Measurements from ENCODE around the gene SFRP2.

Gene SFRP2

DNA sequence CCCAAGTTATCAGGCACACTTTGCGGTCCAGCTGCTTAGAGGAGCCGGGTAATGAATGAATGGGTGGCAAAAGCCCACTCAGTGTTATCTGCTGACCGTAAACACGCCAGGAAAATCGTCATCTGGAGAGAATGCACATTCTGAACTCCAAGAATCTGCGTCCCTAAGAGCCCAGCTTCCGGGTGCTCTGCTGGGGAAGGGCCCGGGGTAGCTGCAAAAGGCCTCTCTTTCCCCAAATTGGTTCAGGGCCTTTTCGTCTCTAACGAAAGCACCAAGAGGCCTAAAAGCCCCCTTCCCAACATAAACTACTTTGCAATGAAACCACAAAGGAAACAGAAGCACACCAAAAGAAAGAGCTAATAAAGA, 1.6 kb upstream of the SFRP2 start:
- Mint-ChIP-seq H3K27me3 (peaks cover 88 to 99% of the 10 kb centered on the region in 2 donors), H3K36me3 (ENCODE audit: insufficient read depth) (no peaks in the 10 kb centered on the region), H3K27ac (no peak overlapping the region), H3K4me1 (ENCODE audit: low read depth in 2 of 2) (peaks cover 7 to 23% of the 10 kb centered on the region in 2 donors), H3K9me3 (no peaks in the 10 kb centered on the region), H3K4me3 (peak overlapping the region in 1 of 2 donors; percentile 33)
- DNase-seq (no peak), ATAC-seq (replicated peaks) (no peak)

DNA sequence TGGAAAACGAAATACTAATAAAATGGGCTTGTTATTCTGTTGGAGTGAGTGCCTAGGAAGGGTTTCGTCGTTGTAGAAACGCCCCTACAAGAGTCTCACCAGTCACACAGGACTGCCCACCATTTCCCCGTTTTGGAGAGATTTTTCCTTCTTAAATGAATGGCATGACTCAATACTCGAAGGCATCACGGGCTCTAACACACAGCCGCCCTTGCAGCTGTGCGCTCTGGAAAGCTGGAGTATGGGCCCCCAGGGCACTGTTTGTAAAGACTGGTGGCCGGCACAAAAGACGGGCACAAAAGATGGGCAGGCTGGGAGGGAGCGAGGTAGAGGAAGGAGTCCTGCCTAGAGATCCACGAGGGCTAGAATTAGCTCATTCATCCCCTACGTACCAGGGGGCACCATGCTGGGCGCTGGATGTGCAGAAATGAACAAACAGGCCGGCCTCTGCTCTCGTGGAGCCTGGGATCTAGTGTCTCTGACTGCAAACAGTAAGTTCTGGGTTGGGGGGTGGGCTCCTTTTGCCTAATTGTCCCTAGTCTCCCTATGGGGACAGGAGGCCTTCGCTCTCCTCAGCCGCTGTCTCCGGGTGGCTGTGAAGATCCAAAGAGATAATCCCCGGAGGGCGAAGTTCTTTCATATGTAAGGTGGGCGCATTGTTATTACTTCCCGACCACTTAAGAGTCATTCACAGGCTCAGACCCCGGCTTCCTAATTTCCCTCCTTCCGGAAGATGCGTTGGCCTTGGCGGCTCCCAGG, 1.0 kb upstream of the SFRP2 start:
- peaks cover 7 to 23% of the 10 kb centered on the region in 2 donors for H3K4me1 Mint-ChIP-seq (ENCODE audit: low read depth in 2 of 2)
- ATAC-seq (replicated peaks) (no peak), DNase-seq (no peak)
- no peaks in the 10 kb centered on the region for H3K36me3 Mint-ChIP-seq (ENCODE audit: insufficient read depth)
- peak overlapping the region in 1 of 2 donors; percentile 33 for H3K4me3 Mint-ChIP-seq
- no peaks in the 10 kb centered on the region for H3K9me3 Mint-ChIP-seq
- no peak overlapping the region for H3K27ac Mint-ChIP-seq
- H3K27me3 Mint-ChIP-seq = peaks cover 82 to 96% of the 10 kb centered on the region in 2 donors

DNA sequence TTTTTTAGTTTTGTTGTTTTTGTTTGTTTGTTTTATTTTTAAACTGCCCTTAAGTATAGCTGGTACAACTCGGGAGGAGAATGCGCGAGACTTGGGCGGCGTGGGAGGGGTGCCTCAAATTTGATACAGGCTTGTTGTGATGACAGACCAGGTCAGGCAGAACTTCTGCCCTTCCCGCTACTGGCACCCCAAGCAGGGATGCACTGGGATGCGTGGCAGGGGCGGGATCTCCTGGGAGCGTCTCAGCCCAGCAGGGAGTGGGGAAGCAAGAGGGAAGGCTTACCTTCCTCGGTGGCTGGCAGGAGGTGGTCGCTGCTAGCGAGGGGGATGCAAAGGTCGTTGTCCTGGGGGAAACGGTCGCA, 851 bp downstream of the SFRP2 start:
- Mint-ChIP-seq H3K27ac (no peak overlapping the region), H3K4me3 (peak overlapping the region; percentile 18 to 69), H3K27me3 (peaks cover 80 to 97% of the 10 kb centered on the region in 2 donors), H3K36me3 (ENCODE audit: insufficient read depth) (no peaks in the 10 kb centered on the region), H3K9me3 (no peaks in the 10 kb centered on the region), H3K4me1 (ENCODE audit: low read depth in 2 of 2) (peaks cover 7 to 23% of the 10 kb centered on the region in 2 donors)
- no peak for ATAC-seq (replicated peaks)
- no peak for DNase-seq

DNA sequence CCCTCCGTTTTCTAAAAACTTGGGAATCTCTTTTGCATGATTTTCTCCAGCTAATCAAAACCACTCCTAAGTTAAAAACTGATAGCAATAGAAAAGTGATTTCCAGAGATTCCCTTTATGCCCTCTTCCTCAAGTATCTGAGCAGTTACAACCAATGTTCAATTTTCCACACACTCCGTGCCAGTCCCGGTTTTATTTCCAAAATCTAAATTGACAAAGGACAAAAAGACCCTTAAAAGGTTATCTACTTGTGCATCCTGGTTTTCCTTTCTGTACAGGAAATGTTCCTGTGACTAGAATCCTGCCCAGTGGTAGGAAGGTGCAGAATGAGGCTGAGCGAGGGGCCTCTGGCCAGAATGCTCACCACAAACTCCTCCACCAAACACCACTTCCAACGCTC, 1.3 kb downstream of the SFRP2 start:
- Mint-ChIP-seq H3K4me3 (peak overlapping the region in 1 of 2 donors; percentile 69), H3K9me3 (no peaks in the 10 kb centered on the region), H3K4me1 (ENCODE audit: low read depth in 2 of 2) (peaks cover 7 to 22% of the 10 kb centered on the region in 2 donors), H3K27me3 (peaks cover 77 to 97% of the 10 kb centered on the region in 2 donors), H3K27ac (no peak overlapping the region), H3K36me3 (ENCODE audit: insufficient read depth) (no peaks in the 10 kb centered on the region)
- ATAC-seq (replicated peaks) (no peak), DNase-seq (no peak)

DNA sequence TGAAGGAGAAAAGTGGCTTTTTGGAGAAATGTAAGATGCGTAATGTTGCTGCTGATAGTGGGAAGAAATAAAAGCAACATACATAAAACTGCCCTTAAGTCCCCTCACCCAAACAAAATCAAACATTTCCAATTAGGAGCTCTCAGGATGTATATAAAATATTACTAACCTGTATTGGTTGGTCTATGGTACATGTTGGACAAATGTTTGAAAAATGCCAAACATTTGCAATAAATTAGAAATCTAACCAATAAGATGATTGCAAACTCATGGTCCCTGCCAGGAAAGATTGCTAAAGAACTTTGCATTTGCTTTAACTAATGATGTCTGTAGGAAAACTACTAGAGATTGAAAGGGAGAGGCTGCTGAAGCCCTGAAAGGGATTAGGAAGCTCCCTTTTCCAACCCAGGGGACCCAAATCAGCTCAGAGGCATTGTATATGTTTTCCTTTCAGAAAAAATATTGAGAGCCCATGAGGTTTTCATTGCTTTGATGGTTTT, 1.8 kb downstream of the SFRP2 start:
- Mint-ChIP-seq H3K9me3 (no peaks in the 10 kb centered on the region), H3K27ac (no peak overlapping the region), H3K36me3 (ENCODE audit: insufficient read depth) (no peaks in the 10 kb centered on the region), H3K4me1 (ENCODE audit: low read depth in 2 of 2) (peaks cover 7 to 19% of the 10 kb centered on the region in 2 donors), H3K27me3 (peaks cover 74 to 97% of the 10 kb centered on the region in 2 donors), H3K4me3 (no peak overlapping the region)
- ATAC-seq (replicated peaks) = no peak
- DNase-seq = no peak

DNA sequence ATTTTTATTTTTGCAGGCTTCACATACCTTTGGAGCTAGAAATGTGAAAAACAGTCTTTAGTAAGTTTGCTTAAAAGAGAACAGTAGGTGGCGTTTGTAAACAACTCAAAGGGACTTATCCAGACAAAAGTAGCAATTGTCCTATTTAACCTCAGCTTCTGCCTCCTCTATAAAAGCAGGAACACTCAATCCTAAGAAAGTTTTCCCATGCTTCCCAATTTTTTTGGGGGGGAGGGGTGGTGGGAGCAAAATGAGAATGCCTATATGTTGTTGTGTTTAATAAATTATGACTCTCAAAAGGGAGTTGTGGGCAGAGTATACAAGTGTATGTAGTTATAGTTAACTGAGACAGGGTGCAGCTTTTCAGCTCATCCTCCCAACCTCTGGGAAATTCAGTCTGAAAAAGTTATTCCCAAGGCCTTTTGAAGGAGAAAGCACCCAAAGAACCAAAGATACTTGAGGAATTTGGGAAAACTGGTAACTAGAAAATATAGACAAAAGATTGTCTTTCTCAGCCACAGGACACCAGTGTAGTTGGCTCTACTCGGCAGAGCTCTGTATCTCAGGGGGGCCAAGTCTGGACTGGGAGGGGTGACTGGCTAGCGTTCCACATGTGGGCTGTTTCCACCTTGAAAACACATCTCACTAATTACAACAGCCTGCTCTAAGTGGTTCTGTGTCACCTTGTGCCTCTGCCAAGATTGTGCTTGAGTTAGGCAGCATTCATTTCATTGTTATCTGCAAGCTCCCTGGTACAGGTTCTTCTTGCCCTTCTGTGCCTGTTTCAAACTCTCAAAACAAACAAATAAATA, 2.8 kb downstream of the SFRP2 start:
- DNase-seq = no peak
- no peak for ATAC-seq (replicated peaks)
- no peaks in the 10 kb centered on the region for H3K9me3 Mint-ChIP-seq
- H3K4me3 Mint-ChIP-seq = no peak overlapping the region
- H3K36me3 Mint-ChIP-seq (ENCODE audit: insufficient read depth) = no peaks in the 10 kb centered on the region
- H3K27ac Mint-ChIP-seq = no peak overlapping the region
- H3K27me3 Mint-ChIP-seq = peaks cover 74 to 97% of the 10 kb centered on the region in 2 donors
- peaks cover under 1 to 11% of the 10 kb centered on the region in 2 donors for H3K4me1 Mint-ChIP-seq (ENCODE audit: low read depth in 2 of 2)

DNA sequence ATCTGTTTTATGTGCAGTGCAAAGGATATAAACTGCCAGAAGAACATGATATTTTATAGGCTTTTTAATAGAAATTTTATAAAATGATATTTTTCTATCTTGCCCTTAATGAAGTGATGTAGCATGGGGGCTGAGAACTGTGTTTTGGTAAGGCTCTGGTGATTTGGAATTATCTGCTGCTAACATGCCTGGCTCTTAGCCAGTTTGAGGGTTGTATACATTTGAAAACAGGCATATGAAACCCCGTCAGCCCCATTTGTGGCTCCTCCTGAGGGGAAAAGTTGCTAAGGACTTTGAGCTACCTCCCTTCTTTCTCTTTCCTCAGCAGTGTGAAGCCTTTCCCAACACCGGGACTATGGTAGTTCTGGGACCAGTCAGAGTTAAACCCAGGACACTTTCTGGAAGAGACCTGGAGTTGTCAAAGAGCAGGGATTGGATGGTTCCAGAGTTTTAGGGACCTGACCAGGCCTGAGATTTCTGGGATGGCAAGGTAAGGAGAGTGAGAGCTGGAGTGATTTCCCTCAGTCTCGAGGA, 4.7 kb downstream of the SFRP2 start:
- no peak overlapping the region for H3K4me3 Mint-ChIP-seq
- DNase-seq = no peak
- no peaks in the 10 kb centered on the region for H3K36me3 Mint-ChIP-seq (ENCODE audit: insufficient read depth)
- H3K9me3 Mint-ChIP-seq = no peaks in the 10 kb centered on the region
- peaks cover 0 to 10% of the 10 kb centered on the region in 2 donors for H3K4me1 Mint-ChIP-seq (ENCODE audit: low read depth in 2 of 2)
- no peak overlapping the region for H3K27ac Mint-ChIP-seq
- ATAC-seq (replicated peaks) = no peak
- H3K27me3 Mint-ChIP-seq = peaks cover 71 to 94% of the 10 kb centered on the region in 2 donors

DNA sequence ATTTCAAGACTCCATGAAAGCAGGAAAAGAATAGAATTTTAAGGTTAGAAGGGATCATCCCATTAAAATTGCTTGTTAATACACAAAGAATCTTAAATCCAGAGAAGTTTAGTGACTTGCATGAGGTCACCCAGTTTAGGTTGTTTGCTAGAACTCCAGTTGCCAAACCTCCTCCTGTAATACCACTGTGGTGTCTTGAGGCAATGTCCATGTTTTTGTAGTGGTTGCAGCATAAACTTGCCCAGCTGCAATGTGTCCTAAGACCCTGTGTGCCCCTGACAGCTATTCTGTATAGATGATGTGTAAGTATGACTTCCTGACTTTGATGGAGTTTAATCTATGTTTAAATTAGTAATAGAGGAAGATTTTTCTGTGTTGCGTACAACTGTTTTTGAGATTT, 6.3 kb downstream of the SFRP2 start:
- no peaks in the 10 kb centered on the region for H3K4me1 Mint-ChIP-seq (ENCODE audit: low read depth in 2 of 2)
- DNase-seq (no peak), ATAC-seq (replicated peaks) (no peak)
- H3K27me3 Mint-ChIP-seq = peaks cover 70 to 90% of the 10 kb centered on the region in 2 donors
- no peaks in the 10 kb centered on the region for H3K9me3 Mint-ChIP-seq
- no peak overlapping the region for H3K4me3 Mint-ChIP-seq
- no peaks in the 10 kb centered on the region for H3K36me3 Mint-ChIP-seq (ENCODE audit: insufficient read depth)
- H3K27ac Mint-ChIP-seq = no peak overlapping the region

DNA sequence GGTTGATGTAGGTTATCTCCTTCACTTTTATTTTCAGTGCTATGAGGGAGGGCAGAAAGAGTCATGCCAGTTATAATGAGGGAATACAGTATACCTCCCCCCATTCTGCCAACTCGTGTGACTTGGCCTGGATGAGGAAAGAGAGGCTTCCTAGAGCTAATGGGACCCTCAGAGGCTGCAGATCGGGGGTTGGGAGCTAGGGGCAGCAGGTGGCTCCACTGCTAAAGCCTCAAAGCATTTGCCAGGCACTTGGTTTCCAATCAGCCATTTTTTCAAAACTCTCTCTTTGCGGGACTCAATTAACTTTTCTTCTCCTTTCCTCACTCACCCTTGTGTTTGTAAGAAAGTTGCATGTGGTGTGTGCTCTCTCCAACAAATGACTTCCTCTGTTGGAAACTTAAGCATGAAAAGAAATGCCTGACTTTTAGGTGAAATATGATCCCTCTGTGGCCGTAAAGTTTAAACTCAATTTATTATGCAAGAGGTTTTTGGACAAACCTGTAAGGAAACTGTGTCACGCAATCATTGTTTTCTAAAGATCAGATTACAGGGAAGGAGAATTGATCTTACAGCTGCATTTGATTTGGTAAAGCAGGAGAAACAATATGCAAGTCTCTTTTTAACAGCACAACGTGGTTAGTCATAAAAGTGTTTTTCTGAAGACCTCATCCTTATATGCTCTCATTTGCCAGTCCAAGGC, 7.0 kb downstream of the SFRP2 start:
- Mint-ChIP-seq H3K36me3 (ENCODE audit: insufficient read depth) (no peaks in the 10 kb centered on the region), H3K27ac (no peak overlapping the region), H3K27me3 (peaks cover 65 to 89% of the 10 kb centered on the region in 2 donors), H3K4me3 (no peak overlapping the region), H3K9me3 (no peaks in the 10 kb centered on the region), H3K4me1 (ENCODE audit: low read depth in 2 of 2) (no peaks in the 10 kb centered on the region)
- DNase-seq (no peak), ATAC-seq (replicated peaks) (no peak)

DNA sequence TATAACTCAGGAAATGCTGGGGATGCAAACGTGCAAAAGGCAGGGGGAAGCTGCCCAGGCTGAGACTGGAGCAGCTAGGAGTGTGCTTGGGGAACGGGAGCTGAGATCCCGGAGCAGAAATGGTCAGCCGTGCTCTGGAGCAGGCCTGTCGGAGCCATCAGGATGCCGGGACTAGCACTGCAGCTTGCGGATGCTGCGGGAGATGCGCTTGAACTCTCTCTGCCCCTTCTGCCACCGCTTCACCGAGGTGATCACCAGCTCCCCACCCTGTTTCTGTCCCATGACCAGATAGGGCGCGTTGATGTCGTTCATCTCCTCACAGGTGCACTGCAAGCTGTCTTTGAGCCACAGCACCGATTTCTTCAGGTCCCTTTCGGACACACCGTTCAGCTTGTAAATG, 7.6 kb downstream of the SFRP2 start:
- Mint-ChIP-seq H3K9me3 (no peaks in the 10 kb centered on the region), H3K27ac (no peak overlapping the region), H3K27me3 (peaks cover 65 to 89% of the 10 kb centered on the region in 2 donors), H3K4me1 (ENCODE audit: low read depth in 2 of 2) (no peaks in the 10 kb centered on the region), H3K36me3 (ENCODE audit: insufficient read depth) (no peaks in the 10 kb centered on the region), H3K4me3 (no peak overlapping the region)
- ATAC-seq (replicated peaks) = no peak
- DNase-seq = no peak

DNA sequence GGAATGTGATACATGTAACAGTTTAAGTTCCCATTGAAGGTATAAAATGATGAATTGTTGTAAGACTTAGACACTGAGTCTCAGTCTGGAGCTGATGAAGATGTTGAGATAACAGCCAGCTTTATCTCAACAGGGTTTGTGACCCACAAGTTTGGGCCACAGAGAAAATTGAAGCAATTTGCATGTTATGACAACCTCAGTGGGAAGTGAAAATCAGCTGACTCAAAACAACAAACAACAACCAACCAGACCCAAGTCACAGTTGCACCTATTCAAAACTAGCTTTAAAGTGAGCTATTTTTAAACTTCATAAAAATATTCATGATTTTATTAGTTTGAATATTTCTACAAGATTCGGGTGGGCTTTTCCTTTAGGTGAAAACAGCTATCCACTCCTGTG, 8.0 kb downstream of the SFRP2 start:
- Mint-ChIP-seq H3K27me3 (peaks cover 66 to 89% of the 10 kb centered on the region in 2 donors), H3K4me3 (no peak overlapping the region), H3K9me3 (no peaks in the 10 kb centered on the region), H3K27ac (no peak overlapping the region), H3K4me1 (ENCODE audit: low read depth in 2 of 2) (no peaks in the 10 kb centered on the region), H3K36me3 (ENCODE audit: insufficient read depth) (no peaks in the 10 kb centered on the region)
- no peak for DNase-seq
- no peak for ATAC-seq (replicated peaks)

DNA sequence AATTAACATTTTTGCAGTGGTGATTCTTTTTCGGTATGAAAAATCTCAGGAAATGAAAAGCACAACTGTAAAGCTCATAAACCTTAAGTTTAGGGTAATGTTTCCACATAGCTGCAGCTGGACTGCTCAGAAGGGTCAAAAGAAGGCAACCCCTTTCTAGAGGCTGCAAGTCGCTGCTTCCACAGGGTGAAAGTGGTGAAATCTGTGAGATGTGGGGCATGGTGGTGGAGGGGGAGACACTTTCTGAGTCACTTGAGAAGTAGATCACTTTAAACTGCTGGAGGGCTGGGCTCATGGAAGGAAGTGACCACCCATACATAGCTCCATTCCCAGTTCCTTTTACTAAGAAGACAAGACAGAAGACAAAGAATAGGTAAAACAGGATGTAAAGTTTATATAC, 8.7 kb downstream of the SFRP2 start:
- DNase-seq (no peak), ATAC-seq (replicated peaks) (no peak)
- Mint-ChIP-seq H3K9me3 (no peaks in the 10 kb centered on the region), H3K36me3 (ENCODE audit: insufficient read depth) (no peaks in the 10 kb centered on the region), H3K4me3 (no peak overlapping the region), H3K27ac (no peak overlapping the region), H3K27me3 (peaks cover 67 to 86% of the 10 kb centered on the region in 2 donors), H3K4me1 (ENCODE audit: low read depth in 2 of 2) (no peaks in the 10 kb centered on the region)

DNA sequence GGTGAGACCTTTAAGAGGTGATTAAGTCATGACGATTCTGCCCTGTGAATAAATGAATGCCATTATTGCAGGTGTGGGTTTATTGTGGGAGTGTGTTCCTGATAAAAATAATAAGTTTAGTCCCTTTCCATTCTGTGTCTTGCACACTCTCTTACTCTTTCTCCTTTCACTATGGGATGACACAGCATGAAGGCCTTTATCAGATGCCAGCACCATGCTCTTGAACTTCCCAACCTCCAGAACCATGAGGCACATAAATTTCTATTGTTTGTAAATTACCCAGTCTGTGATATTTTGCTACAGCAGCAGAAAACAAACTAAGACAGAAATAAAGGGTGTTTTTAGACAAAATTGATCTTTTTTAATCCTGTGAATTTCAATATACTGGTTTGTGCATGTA, 10.5 kb downstream of the SFRP2 start:
- H3K27me3 Mint-ChIP-seq = peaks cover 59 to 82% of the 10 kb centered on the region in 2 donors
- H3K27ac Mint-ChIP-seq = no peak overlapping the region
- no peaks in the 10 kb centered on the region for H3K9me3 Mint-ChIP-seq
- H3K4me3 Mint-ChIP-seq = no peak overlapping the region
- no peaks in the 10 kb centered on the region for H3K36me3 Mint-ChIP-seq (ENCODE audit: insufficient read depth)
- no peaks in the 10 kb centered on the region for H3K4me1 Mint-ChIP-seq (ENCODE audit: low read depth in 2 of 2)
- no peak for DNase-seq
- no peak for ATAC-seq (replicated peaks)
